Measurements from ENCODE around the gene MPRIP. TPM values are rescaled to one million over a fixed set of nuclear protein-coding genes. Genes with fewer than 3 reads are reported as not detected.

MPRIP gene
- polyA plus RNA-seq, 1 of the 3 experiments (the other 2 are of a cell fraction): 64.4 TPM

GRCh38 chr17:17126131-17127110 is 84.2 kb downstream of the MPRIP start:
- Histone ChIP-seq H3K9me3 (no peaks in the 10 kb centered on the region), H3K27me3 (ENCODE audit: insufficient read depth) (no peaks in the 10 kb centered on the region), H3K9me2 (no peaks in the 10 kb centered on the region), H3K79me2 (ENCODE audit: insufficient read depth) (peaks cover 69% of the 10 kb centered on the region), H4K20me1 (ENCODE audit: insufficient read depth) (peaks cover 72% of the 10 kb centered on the region), H2AFZ (ENCODE audit: low read depth) (no peak overlapping the region), H3F3A (replicated peaks; ENCODE audit: insufficient read depth) (no peaks in the 10 kb centered on the region), H3K27ac (ENCODE audit: low read depth in 2 of 2, low read length in 1 of 2) (no peak overlapping the region), H3K36me3 (replicated peaks in 1 of 2; ENCODE audit: control insufficient read depth in 1 of 2, insufficient read depth in 2 of 2, low read length in 1 of 2) (peaks cover 0 to 19% of the 10 kb centered on the region in 2 experiments), H3K4me2 (no peak overlapping the region), H3K4me3 (ENCODE audit: low read depth in 2 of 2, low read length in 1 of 2) (no peak overlapping the region), H3K4me1 (ENCODE audit: control insufficient read depth in 1 of 2, insufficient read depth in 2 of 2, low read depth in 1 of 2, low read length in 1 of 2) (peaks cover 0 to 18% of the 10 kb centered on the region in 2 experiments; a peak in 1 of 4 replicates), H3K9ac (no peak overlapping the region)
- TF ChIP-seq NFIC (IDR thresholded peaks at IDR 0.05; ENCODE audit: borderline replicate concordance): no peak
- no peak for TF ChIP-seq ELF1 (IDR thresholded peaks at IDR 0.05)
- no peak for TF ChIP-seq RXRA (IDR thresholded peaks at IDR 0.05; ENCODE audit: borderline replicate concordance, low read depth)
- no peak for TF ChIP-seq RAD21 (IDR thresholded peaks at IDR 0.05; ENCODE audit: low read length)
- TF ChIP-seq FOSL2 (IDR thresholded peaks at IDR 0.05; ENCODE audit: borderline replicate concordance, low read depth): no peak
- no peak for TF ChIP-seq EP300 (IDR thresholded peaks at IDR 0.05; ENCODE audit: borderline replicate concordance in 1 of 2, low read depth in 1 of 2, low read length in 1 of 2)
- TF ChIP-seq FOXM1 (IDR thresholded peaks at IDR 0.05; ENCODE audit: low read depth): no peak
- no peak for TF ChIP-seq USF1 (IDR thresholded peaks at IDR 0.05; ENCODE audit: borderline replicate concordance, low read depth)
- no peak for TF ChIP-seq SMC3 (IDR thresholded peaks at IDR 0.05; ENCODE audit: low read depth, low read length)
- TF ChIP-seq EZH2phosphoT487 (IDR thresholded peaks at IDR 0.05; ENCODE audit: borderline replicate concordance, low read depth): no peak
- TF ChIP-seq USF2 (IDR thresholded peaks at IDR 0.05; ENCODE audit: borderline replicate concordance, low read depth, low read length): no peak
- no peak for TF ChIP-seq IRF3 (IDR thresholded peaks at IDR 0.05; ENCODE audit: low read depth, low read length)
- TF ChIP-seq FOXJ3 (CRISPR knock-in tag; IDR thresholded peaks at IDR 0.05): no peak
- no peak for TF ChIP-seq TCF12 (IDR thresholded peaks at IDR 0.05)
- no peak for TF ChIP-seq JUND (IDR thresholded peaks at IDR 0.05)
- no peak for TF ChIP-seq PBX3 (IDR thresholded peaks at IDR 0.05)
- ChIA-PET CTCF (interaction anchor here (1.2 to 1.4 kb wide), 2 partner anchors 15 to 18 kb away, joined by 3 to 6 read pairs; no protein-coding TSS in a partner anchor), POLR2A (interaction anchor here (1.3 kb wide), 1 partner anchor 18 kb away, joined by 3 read pairs; no protein-coding TSS in a partner anchor)
- no peak for DNase-seq
- 91% methylated on average over 20 of the region's 21 CpGs for WGBS (ENCODE audit: low lambda C conversion rate)
